DMS153 treated with DMSO at 0.1 percent for 48 hours (cell line): ENCODE data around the gene LDAH.

ENCODE experiments used
- DNase-seq: peaks from one replicate; lab custom pipeline; 2025; ENCODE audit not compliant: unreplicated experiment; lab: John Stamatoyannopoulos, UW

The LDAH gene

GRCh38 chr2:20687260-20687832 lies 135.6 kb downstream of the LDAH start:
- DNase-seq: no peak

- no peak for DNase-seq
Measured at GRCh38 chr2:20684581-20685063, 138.3 kb downstream of the LDAH start.

- DNase-seq: no peak
Measured at GRCh38 chr2:20682167-20682920, 140.6 kb downstream of the LDAH start.

GRCh38 chr2:20680744-20681375 lies 142.0 kb downstream of the LDAH start:
- no peak for DNase-seq

GRCh38 chr2:20678780-20679179 lies 144.1 kb downstream of the LDAH start:
- no peak for DNase-seq

- DNase-seq: no peak
Measured at GRCh38 chr2:20678086-20678395, 144.9 kb downstream of the LDAH start.

GRCh38 chr2:20677301-20678085 lies 145.4 kb downstream of the LDAH start:
- no peak for DNase-seq

GRCh38 chr2:20676353-20677215 lies 146.3 kb downstream of the LDAH start:
- DNase-seq: no peak

- no peak for DNase-seq
Measured at GRCh38 chr2:20675701-20676352, 147.1 kb downstream of the LDAH start.

GRCh38 chr2:20674974-20675679 lies 147.8 kb downstream of the LDAH start:
- DNase-seq: no peak

- no peak for DNase-seq
Measured at GRCh38 chr2:20674309-20674965, 148.5 kb downstream of the LDAH start.

- DNase-seq: no peak
Measured at GRCh38 chr2:20673686-20674308, 149.1 kb downstream of the LDAH start.

- no peak for DNase-seq
Measured at GRCh38 chr2:20672201-20672951, 150.5 kb downstream of the LDAH start.

GRCh38 chr2:20671736-20672080 lies 151.2 kb downstream of the LDAH start:
- DNase-seq: no peak

- DNase-seq: no peak
Measured at GRCh38 chr2:20671036-20671735, 151.7 kb downstream of the LDAH start.

GRCh38 chr2:20670315-20671035 lies 152.4 kb downstream of the LDAH start:
- no peak for DNase-seq
